GM19023 (cell line): Measurements from ENCODE around the gene ECHDC3.
"Not testable (repeated sequence)": the region's sequence is repeated elsewhere in the genome, so short reads cannot be mapped to it uniquely, and the experiment has no call there.

Experiments used
- ATAC-seq: cut with Tn5 transposase; IDR thresholded peaks from one replicate; pipeline ENCODE4 v1.9.1; 2021; ENCODE audit warnings: mild to moderate bottlenecking, moderate library complexity; ENCODE audit not compliant: unreplicated experiment

Gene ECHDC3, protein sequence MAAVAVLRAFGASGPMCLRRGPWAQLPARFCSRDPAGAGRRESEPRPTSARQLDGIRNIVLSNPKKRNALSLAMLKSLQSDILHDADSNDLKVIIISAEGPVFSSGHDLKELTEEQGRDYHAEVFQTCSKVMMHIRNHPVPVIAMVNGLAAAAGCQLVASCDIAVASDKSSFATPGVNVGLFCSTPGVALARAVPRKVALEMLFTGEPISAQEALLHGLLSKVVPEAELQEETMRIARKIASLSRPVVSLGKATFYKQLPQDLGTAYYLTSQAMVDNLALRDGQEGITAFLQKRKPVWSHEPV

GRCh38 chr10:11742009-11742778 lies at the start of gene ECHDC3:
Gene ECHDC3, plus strand, starts transcription at chr10:11742382. Its CDS starts 195 bp downstream, at chr10:11742577.
- ATAC-seq, result peak; percentile 73

DNA sequence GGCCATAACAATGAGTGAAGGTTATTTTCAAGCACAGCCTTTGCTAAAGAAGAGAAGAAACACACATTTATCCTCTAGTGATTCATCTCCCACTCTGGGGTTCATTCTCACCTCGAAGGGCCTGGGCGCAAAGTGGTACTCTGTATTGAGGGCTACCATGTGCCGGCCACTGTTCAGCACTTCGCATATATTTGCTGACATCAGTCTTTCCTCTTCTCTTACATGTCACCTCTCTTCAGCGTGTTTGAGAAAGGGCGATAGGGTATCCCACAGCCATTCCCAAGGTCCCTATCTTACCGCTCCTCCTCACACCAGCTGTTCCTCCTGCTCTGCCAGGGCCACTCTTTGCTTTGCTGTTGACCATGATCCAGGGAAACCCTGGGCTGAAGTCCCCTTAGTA lies 48.8 kb upstream of the ECHDC3 start:
- ATAC-seq, result no peak

GRCh38 chr10:11695779-11696178 lies 46.4 kb upstream of the ECHDC3 start:
- no peak for ATAC-seq

- ATAC-seq, result no peak
These were observed 44.3 kb upstream of the ECHDC3 start for GRCh38 chr10:11697718-11698527.

- ATAC-seq, result peak; percentile 78
These were observed 43.3 kb upstream of the ECHDC3 start for GRCh38 chr10:11698691-11699549.

- ATAC-seq, result no peak
These were observed 42.6 kb upstream of the ECHDC3 start for GRCh38 chr10:11699550-11700097.

DNA sequence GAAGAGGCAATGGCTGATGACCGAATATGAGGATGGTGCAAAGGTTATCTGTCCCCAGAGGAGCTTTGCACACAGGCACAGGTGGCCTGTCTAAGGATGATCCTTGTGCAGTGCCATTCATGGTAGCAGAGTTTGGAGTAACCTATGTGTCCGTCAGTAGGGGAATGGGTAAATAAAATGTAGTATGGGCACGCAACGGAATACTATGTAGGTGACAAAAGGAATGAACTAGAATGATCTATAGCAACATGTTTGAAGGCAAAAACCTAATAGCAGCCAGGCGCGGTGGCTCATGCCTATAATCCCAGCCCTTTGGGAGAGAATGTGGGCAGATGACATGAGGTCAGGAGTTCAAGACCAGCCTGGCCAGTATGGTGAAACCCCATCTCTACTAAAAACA lies 41.6 kb upstream of the ECHDC3 start:
- ATAC-seq, result no peak

GRCh38 chr10:11701451-11702095 lies 40.6 kb upstream of the ECHDC3 start:
- no peak for ATAC-seq

- no peak for ATAC-seq
These were observed 39.9 kb upstream of the ECHDC3 start for GRCh38 chr10:11702264-11702663.

- no peak for ATAC-seq
These were observed 38.1 kb upstream of the ECHDC3 start for GRCh38 chr10:11704092-11704491.

GRCh38 chr10:11705722-11706121 lies 36.5 kb upstream of the ECHDC3 start:
- no peak for ATAC-seq

GRCh38 chr10:11706895-11707567 lies 35.2 kb upstream of the ECHDC3 start:
- ATAC-seq, result no peak

DNA sequence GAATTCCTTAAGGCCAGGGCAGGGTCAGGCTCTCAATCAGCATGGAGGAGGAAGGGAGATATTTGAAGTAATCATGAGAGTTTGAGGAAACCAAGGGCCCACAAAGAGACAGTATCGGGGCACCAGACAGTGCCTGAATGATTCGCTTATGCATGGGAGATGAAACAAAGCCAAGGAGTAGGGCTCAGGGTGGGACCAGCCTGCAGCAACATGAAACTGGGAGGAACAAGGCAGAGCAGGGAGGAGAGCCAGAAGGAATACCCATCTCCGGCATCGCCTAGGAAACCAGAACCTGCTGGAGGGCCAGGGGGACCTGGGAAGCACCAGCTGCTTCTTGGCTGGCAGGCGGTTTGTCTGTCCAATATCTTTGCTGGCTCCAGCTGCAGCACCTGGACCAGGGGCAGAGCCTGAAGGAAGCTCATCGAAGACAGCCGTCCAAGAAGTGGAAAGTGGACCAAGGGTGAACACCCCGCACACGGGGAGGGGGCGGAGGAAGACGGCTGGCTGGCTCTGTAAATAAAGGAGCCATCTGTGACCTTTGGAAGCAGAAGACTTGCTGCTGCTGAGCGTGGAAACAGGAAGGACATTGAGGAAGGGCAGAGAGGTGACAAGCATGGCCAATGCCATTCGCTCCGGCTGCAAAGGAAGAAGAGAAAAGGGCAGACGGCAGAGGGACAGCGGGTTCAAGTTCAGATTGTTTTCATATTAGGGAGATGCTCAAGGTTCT lies 34.4 kb upstream of the ECHDC3 start:
- ATAC-seq, result no peak

GRCh38 chr10:11708801-11709200 lies 33.4 kb upstream of the ECHDC3 start:
- not testable (repeated sequence) for ATAC-seq

DNA sequence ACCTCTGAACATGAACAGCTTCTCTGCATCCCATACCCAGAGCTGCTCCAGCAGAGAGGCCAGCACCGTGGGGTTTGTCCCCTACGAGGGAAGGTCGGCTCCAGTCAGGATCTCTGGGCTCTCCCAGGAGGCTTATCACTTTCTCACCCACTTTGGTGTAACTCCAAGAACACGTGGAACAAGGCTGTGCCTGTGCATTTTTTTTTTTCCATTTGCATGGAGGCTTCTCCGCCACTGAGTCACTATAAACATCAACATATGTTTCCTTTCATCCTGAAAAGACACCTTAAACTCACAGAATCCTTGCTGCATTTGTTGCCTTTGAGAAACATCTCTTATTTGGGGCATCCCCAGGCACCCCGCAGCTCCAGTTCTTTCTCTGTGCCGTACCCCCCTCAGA lies 29.4 kb upstream of the ECHDC3 start:
- ATAC-seq, result no peak

DNA sequence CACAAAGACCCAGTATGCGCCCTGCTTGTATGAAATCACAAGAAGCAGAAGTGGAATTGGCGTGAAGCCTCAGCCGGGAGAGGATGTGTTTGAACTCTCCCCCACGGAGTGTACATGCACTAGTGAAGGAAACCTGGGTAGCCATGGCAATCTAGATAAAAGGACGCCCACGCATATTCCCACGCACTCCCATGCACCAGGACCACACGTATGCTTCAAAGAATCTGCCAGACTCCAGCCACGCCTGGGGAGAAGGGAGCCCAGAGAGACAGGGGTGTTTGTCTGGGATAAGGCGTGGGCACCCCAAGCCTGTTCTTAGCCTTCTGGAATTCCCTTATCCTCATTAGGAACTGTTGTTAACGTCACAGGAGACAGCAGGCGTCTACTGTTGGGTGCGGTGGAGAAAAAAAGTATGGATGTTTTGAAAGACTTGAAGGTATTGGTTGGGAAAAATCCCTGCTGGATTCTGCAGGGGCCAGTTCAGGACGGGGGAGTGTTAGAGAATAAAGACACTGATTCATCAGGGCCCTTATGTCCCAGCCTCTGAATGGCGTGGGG lies 28.9 kb upstream of the ECHDC3 start:
- ATAC-seq, result no peak

- no peak for ATAC-seq
These were observed 28.2 kb upstream of the ECHDC3 start for GRCh38 chr10:11713963-11714362.

DNA sequence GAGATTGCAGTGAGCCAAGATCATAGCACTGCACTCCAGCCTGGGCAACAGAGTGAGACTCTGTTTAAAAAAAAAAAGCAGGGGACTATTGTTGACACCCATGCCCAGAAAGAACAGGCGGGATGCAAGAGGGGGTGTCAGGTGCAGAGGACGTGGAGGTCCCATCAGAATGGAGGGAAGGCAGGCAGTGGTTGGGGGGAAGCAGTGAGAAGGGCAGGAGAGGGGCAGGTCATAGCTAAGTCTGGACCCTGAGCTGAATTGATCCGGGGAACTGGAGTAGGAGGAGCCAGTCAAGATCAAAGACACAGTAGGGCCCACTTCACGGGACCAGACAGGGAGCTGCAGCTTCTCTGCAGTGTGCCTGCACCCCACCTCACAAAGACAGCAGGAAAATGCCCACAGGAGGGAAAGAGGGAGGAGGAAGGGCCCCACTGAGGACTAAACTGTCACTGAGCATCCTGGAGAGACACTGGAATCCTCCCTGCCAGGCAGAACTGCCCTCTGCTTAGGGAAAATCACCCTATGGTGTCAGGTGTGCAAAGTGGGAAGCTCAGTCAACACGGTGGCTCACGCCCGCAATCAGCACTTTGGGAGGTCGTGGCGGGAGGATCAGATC lies 27.3 kb upstream of the ECHDC3 start:
- no peak for ATAC-seq
